Stimulated activated CD8-positive, alpha-beta memory T cell treated with anti-CD3 and anti-CD28 coated beads, Interleukin-7, amount 100 ng/mL, for 1 hour (primary cell): ENCODE results near the gene TRIM33.
"Not testable (repeated sequence)": the region's sequence is repeated elsewhere in the genome, so short reads cannot be mapped to it uniquely, and the experiment has no call there.

Experiments
- DNase-seq, 2 donors: peaks; one replicate each; pipeline ENCODE4 v3.0.0-alpha.2; 2020; ENCODE audit warnings: low read depth in 2 of 2

The TRIM33 gene

DNA sequence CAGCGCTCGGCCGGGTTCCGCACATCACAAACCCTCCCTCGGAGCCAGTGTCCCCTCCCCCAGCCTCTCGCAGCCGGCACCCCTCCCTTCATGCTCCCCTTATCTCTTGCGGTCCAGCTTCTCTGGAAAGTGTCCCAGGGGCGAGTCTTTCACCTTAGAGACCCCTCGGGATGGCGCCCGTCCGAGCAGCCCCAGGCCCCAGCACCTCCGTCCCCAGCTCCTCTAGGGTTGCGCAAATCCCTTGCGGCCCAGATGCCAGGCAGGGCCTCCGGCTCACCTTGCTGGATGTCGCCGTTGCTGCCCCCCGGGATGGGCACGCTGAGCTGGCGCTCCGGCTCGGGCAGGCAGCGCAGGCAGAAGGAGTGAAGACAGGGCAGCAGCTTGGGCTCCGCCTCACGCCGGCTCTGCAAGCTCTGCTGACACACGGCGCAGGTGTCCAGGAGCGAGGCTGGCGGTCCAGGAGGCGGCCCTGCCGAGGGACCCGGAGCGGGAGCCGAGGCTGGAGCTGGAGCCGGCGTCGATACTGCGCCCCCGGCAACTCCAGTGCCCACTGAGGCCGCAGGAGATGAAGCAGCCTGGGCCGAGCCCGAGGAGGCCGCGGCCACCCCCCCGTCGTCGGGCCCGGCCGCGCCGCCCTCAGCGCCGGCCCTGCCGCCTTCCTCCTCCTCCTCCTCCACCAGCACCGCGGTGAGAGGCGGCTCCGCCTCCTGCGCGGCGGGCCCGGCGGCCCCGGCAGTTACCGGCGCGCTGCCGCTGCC is 550 bp downstream of the TRIM33 start:
- no peak for DNase-seq

DNA sequence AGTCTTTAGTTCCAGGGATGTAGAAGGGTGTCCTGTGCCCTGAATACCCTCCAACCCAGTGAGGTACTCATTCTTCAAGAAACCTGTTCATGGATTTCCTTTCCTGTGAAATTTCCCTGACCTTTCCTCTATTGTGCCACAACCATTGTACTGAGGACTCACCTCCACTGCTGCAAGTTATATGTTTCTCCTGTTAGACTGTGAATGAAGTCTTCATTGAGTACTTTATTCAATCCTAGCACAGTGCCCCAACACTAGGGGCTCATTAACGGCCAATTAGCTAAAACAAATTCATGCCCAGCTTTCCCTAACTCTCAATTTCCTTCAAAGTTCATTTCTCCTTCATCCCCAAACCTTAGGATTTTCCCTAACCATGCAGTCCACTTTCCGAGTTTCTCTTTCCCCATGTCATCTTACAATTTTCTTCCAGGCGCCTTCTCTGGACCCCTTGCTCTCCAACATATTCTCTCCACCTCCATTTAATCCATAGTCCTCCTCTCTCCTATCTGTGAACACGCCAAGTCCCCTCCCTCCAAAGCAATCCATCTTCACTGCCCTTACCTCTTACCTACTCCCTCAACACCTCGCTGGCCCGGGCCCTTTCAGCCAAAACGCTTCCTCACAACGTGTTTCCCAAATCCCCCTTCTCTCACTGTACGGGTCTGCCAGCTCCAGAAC is 1.3 kb downstream of the TRIM33 start:
- DNase-seq = no peak

DNA sequence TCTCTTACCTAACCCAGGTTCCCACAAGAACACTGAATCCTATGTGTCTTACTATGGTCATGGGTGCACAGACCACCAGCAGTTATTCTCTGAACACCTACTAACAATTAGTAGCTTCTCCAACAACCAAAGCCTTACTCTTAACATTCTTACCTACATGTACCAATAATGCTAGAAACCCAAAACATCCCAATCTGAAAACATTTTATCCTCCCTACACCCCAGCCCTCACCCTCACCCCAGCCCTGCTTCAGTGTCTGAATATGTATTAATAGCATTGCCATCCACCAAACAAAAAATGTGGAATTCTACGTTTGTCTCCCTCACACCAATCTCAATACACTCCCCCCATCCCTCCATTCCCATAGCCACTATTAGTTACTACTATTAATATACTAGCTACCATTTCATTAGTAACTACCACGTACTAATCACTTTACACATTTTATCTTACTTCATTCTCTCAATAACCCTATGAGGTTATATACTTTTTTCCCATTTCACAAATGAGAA is 2.6 kb downstream of the TRIM33 start:
- no peak for DNase-seq

DNA sequence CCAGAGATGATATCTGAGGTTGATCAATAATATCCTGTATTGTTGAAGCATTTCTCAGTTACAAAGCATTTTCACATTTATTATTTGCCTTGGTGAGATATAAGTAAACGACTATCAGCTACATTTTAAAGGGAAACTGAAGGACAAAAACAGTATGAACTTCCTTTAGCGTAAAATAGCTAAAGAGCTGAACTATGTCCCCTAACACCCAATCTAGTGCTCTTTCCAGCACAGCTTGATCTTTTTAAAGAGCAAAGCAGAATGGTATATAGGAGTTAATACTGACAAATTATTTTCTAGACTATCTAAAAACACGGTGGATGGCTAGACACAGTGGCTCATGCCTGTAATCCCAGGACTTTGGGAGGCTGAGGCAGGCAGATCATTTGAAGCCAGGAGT is 3.5 kb downstream of the TRIM33 start:
- no peak for DNase-seq

DNA sequence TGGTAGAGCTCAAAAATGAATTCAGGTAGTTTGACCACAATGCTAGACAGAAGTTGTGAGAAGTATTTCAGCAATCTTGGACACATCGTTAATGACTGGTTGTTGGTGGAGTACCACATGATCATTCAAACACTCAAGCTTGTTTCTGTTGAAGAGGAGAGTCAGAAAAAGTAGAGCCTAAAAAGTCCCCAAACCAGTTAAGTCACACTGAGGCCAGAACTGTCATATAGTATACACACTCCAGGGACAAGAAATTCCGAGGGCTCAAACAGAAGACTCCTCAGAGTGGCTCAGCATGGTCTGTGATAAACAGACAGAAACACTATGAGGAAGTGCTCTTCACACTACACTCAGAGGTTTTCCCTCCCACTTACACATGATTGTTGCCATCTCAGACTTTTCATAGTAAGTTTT is 5.8 kb downstream of the TRIM33 start:
- DNase-seq = no peak

DNA sequence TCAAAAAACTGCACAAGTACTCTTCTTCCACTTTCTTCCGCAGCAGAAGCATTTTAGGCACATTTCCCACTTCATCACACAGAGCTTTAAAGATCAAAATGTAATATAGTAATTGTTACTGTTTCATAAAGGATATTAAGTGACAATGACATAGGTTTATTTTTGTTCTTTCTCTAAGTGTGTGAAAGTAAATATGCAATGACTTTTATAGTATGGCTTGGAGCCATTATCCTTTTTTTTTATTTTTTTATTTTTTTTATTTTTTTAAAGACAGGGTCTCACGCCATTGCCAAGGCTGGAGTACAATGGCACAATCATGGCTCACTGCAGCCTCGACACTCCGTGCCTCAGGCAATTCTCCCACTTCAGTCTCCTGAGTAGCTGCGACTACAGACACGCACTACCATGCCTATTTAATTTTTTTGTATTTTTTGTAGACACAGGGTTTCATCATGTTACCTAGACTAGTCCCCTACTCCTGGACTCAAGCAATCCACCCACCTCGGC is 7.0 kb downstream of the TRIM33 start:
- no peak for DNase-seq

DNA sequence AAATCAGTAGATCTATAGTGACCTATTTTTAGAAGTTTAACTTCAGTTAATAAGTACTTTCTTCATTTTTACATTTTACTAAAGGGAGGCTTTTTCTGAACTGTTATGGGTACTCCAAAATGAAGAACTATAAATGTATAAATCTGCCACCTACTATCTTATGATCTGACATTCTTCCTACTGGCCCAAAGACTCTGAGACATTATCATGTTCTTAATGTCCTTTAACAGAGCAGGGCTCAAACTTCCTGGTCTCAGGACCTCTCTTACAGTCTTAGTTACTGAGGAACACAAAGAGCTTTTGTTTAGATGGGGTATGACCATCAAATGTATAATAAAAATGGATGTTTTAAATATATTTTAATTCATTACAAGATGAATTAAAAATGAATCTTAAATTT is 8.9 kb downstream of the TRIM33 start:
- no peak for DNase-seq

DNA sequence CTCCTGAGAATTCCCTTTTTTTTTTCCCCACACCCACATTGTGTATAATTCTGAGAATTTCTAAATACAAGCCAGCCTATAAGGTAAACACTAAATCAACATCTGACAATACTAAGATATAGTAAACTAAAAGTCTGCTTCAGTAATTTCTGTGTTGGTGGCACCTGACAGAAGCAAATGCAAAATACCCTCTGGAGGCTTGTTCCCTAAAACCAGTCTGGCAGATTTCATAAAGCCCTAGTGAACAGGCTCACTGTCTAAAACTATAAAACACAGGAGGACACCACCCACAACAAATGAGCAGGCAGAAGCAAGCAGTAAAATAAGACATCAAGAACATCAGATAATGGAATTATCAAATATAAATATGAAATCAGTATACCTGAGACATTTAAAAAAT is 11.5 kb downstream of the TRIM33 start:
- DNase-seq = no peak

DNA sequence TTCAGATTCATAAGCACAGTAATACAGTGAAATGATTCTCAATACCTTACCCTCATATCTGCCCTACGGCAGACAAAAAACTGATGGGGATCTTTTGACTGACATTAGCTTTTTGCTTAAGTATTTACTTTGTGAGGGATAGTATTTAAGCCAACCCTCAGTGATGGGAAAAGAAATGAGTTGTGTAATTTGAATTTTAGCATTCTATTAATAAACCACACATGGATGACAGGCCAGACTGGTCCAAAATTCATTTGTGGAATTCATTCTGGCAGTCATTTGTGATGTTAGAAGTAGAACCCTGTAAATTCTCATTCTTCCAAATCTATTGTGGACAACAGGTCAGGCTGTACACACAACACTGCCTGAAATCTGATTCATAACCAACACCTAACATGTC is 14.9 kb downstream of the TRIM33 start:
- DNase-seq = no peak

DNA sequence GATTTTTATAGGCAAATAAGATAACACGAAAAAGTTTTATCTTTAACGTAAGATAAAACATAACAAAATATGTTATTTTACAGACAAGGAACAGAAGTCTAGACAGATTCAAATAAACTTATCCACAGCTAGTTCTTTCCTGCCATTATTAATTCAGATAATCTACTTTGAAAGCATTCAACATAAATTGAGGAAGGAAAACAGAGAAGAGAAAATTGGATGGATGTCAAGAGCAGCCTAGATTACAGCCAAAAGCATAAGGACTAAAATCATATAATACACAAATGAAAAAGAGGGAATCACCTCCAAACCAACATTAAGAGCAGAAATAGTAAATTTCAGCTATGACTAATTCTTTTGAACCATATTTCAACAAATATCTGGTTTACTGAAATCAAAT is 15.5 kb downstream of the TRIM33 start:
- DNase-seq = no peak

DNA sequence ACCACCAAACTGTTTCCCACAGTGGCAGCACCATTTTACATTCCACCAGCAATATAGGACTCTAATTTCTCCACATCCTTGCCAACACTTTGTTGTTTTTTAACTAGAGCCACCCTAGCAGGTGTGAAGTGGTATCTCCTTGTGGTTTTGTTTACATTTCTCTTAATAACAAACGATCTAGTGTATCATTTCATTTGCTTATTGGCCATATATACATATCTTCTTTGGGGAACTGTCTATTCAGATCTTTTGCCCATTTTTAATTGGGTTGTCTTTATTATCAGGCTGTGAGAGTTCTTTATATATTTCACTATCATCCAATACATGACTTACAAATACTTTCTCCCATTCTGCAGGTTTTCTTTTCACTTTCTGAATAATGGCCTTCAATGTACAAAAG is 18.0 kb downstream of the TRIM33 start:
- DNase-seq = no peak

DNA sequence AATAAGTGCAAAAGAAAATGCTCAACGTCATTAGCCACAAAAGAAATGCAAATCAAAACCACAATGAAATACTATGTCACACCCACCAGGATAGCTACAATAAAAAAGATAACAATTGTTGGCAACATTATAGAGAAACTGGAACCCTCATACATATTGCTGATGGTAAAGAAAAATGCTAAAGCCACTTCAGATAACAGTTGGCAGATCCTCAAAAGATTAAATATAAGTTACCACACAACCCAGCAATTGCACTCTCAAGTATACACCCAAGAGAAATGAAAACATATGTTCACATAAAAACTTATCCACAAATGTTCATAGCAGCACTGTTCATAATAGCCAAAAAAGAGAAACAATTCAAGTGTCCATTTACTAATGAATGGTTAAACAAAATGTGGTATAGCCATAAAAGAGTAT is 20.7 kb downstream of the TRIM33 start:
- DNase-seq = no peak

DNA sequence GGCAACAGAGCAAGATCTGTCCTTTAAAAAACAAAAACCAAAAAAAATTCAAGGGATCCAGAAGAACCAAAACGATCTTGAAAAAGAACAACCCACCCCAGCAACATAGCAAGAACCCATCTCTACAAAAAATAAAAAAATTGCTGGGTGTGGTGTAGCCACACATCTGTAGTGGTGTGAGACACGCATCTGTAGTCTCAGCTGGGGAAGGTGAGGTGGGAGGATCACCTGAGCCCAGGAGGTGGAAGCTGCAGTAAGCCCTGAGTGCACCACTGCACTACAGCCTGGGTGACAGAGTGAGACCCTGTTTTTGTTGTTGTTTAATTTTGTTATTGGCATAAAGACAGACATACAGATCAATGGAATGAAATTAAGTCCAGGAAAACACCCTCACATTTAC is 22.3 kb downstream of the TRIM33 start:
- DNase-seq = no peak

DNA sequence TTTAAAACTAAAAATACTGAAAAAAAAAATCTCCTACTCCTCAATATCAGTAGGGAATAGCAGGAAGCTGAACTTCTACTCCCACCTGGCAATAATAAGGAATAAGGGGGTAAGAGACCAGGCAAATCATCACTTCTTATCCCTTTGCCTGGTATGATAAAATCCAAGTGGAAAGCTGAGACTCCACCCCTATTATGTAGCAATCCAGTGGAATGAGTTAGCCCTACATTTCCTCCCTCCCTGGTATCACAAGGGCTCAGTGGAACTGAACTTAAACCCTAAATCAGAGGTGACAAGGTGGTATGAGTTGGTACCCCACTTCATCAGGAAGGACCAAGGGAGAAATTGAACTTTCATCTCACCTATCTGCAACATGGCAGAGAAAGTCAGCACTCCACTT is 25.7 kb downstream of the TRIM33 start:
- no peak for DNase-seq

DNA sequence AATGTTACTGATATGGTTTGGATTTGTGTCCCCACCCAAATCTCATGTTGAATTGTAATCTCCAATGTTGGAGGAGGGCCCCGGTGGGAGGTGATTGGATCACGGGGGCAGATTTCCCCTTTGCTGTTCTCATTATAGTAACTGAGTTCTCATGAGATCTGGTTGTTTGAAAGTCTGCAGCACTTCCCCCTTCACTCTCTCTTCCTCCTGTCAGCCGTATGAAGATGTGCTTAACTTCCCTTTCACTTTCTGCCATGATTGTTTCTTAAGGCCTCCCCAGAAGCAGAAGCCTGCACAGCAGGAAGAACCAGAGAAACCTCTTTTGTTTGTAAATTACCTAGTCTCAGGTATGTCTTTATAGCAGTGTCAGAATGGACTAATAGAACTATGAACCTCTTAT is 28.4 kb downstream of the TRIM33 start:
- no peak for DNase-seq

DNA sequence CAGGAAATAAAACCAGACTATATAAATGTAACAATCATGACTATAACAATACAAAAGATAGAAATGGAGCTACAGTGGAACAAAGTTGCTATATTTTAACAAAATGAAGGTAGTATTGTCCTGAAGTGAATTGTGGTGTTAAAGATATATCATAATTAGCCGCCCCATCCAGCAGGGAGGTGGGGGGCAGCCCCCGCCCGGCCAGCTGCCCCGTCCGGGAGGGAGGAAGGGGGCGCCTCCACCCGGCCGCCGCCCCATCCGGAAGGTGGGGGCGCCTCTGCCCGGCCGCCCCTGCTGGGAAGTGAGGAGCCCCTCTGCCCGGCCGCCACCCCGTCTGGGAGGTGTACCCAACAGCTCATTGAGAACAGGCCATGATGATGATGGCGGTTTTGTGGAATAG is 31.4 kb downstream of the TRIM33 start:
- not testable (repeated sequence) for DNase-seq

DNA sequence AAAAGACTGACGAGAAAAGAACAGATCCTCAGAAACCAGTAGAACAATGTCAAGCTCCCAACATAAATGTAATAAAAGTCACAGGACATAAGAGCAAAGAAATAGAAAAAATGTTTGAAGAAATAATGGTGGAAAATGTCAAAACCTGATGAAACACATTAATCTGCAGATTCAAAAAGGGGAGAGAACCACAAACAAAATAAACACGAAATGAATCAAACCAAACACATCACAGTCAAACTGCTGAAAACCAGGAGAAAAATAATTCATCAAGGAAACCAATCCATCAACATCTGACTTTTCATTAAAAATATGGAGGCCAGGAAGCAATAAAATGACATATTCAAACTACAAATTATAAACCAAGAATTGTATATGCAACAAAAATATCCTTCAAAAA is 31.9 kb downstream of the TRIM33 start:
- DNase-seq = no peak

DNA sequence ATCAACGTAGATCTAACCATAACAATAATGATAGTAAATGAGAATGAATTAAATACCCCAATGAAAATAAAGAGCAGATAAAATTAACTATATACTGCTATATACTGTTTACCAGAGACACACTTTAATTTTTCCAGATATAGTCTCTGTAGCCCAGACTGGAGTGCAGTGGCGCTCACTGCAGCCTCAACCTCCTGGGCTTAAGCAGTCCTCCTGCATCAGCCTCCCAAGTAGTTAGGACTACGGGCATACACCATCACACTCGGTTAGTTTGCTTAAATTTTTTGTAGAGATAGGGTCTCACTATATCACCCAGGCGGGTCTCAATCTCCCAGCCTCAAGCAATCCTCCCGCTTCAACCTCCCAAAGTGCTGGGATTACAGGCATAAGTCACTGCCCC is 37.2 kb downstream of the TRIM33 start:
- DNase-seq = no peak

DNA sequence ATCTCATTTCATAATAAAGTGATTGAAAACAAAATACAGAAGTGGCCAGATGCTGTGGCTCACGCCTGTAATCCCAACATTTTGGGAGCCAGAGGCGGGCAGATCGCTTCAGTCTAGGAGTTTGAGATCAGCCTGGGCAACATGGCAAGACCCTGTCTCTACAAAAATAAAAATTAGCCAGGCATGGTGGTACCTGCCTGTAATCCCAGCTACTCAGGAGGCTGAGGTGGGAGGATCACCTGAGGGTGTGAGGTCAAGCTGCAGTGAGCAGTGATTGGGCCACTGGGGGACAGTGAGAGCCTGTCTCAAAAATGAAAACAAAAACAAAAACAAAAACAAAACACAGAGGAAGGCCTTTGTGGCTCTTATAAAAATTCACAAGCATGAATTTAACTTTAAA is 38.6 kb downstream of the TRIM33 start:
- no peak for DNase-seq

DNA sequence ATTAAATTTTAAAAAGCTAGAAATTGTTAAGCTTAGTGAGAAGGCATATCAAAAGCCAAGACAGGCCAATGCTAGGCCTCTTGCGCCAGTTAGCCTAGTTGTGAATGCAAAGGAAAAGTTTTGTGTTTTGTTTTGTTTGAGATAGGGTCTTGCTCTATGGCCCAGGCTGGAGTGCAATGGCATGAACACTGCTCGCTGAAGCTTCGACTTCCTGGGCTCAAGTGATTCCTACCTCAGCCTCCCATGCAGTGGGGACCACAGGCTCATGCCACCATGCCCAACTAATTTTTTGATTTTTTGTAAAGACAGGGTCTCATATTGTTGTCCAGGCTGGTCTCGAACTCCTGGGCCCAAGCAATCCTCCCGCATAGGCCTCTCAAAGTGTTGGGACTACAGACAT is 40.3 kb downstream of the TRIM33 start:
- DNase-seq = no peak

DNA sequence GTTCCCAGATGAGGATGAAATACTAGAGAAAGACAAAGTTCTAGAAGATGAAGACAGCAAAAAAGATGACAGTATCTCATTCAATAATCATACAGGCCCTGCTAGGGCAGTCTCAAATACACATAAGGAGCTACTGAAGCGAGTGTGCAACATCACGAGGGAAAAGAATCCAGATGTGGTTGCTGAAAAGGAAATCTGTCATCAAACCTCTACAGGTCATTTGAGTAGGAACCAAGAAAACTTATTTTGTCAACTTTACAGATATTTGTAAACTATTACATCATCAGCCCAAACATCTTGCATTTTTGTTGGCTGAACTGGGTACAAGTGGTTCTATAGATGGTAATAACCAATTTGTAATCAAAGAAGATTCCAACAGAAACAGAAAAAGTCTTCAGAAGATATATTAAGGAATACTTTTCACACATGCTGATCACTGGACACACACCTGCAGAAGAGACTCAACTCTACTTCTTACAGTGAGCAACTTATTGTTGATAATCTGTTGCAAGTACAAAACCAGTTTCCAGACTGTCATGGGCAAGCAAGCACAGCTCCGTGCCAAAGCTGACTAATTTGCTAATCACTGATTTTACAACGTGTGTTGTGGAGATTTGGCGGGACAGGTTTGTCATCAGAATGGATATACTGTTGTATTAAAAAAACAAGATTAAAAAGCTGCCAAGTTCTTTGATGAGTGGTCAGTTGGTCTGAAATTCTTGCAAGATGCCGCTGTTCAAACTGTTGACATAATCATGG is 42.1 kb downstream of the TRIM33 start:
- no peak for DNase-seq

DNA sequence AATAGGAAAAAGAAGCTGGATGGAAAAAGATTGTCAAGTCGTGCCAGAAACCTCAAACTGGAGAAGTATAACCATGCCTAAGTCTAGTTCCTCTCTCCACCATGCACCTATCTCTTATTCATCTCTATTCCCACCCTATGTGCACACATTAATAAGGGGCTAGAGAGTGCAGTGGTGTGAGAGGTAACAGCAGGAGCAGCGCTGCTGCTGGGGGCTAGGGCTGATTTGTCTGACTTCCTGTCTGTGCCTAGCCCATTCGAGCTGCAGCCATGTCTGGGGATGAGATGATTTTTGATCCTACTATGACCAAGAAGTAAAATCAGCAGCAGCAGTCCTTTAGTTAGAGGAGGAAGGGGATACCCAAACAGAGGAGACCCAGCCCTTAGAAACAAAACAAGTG is 43.0 kb downstream of the TRIM33 start:
- DNase-seq = no peak

DNA sequence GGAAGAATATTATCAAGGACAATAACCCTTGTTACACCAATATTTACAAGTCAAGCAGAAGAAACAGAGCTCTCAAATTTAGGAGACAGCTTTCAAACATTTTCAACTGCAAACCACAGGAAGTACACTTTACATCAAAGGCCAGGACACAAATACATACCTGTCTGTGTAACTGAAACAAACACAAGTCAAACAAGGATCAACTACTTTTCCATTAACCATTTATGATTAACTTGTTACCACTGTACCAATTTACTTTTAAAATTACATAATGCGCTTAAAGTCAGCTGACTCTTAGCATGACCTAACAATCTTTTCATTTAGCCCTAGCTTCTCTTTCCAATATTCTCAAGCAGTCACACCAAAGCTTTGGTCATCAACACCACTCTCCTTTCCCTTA is 43.5 kb downstream of the TRIM33 start:
- DNase-seq = no peak
